Inferior parietal cortex (tissue), 1 donor: ENCODE data around the gene MMP27.
"Not testable (repeated sequence)": the region's sequence is repeated elsewhere in the genome, so short reads cannot be mapped to it uniquely, and the experiment has no call there.

Source experiments
- DNase-seq: peaks from one replicate; pipeline ENCODE4 v3.0.0-alpha.2; 2016; ENCODE audit errors: extremely low spot score

MMP27 gene

DNA sequence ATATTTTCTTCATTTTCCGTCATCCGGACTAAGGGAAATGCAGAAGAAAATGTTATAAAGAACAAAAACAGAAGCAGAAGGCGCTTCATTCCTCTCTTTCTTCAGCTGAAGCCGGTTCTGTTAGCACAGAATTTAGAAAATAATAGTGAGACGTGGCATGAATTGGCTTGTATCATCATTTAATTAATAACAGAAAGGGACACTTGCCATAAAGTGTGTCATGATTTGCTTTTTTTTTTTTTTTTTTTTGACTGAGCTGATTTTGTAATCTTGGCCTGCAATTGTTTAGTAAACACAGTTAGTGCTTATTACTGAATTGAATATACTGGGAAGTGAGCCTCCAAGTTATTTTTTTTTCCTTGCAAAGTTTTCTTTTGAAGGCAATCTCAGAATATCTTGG, at the start of gene MMP27:
TSS of gene MMP27 (minus strand) at position 144 of the 400 bp plus-strand sequence. CDS start at position 89, 55 bp downstream.
- no peak for DNase-seq

GRCh38 chr11:102753267-102753666, 47.7 kb upstream of the MMP27 start:
- no peak for DNase-seq

DNA sequence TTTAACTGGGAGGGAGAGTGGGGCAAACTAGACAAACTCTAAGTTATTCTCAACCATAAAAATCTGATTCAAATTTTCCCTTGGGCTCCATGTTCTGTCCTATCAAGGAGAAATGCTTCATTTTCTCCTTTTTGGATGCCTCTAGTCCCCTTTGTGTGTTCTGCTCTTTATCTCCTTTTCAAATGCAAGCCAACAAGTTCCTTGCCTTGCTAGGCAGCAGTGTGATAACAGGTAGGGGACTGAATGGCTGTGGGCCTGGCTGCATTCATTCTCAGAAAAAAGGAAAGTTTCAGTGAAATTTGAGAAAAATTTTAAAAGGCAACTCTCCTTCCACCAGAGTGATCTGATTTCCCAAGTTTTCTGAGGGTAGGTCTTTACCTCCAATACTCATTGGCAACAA, 46.1 kb upstream of the MMP27 start:
- DNase-seq = no peak

DNA sequence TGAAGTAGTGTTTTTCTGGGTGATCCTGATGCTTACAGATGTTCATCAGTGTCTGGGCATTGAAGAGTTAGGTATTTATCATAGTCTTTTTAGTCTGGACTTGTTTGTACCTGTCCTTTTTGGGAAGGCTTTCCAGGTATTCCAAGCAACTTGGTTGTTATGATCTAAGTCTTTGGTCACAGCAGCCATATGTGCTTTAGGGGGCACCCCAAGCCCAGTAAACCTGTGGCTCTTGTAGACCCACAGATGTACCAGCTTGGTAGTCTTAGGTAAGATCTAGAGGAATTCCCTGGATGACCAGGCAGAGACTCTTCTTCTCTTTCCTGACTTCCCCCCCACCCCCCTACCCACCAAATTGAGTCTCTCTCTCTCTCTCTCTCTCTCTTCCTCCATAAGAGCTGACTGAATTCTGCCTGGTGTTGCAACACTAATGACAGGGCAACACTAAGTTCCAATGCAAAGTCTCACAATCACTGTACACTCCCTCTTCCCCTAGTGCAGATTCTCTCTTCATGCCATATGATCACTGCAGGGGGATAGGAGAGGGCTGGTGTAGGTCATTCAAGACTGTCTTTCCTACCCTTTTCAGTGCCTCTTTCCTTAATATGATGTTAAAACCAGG, 43.6 kb upstream of the MMP27 start:
- DNase-seq = no peak

- DNase-seq = not testable (repeated sequence)
Observed at GRCh38 chr11:102746746-102747578, 41.4 kb upstream of the MMP27 start.

DNA sequence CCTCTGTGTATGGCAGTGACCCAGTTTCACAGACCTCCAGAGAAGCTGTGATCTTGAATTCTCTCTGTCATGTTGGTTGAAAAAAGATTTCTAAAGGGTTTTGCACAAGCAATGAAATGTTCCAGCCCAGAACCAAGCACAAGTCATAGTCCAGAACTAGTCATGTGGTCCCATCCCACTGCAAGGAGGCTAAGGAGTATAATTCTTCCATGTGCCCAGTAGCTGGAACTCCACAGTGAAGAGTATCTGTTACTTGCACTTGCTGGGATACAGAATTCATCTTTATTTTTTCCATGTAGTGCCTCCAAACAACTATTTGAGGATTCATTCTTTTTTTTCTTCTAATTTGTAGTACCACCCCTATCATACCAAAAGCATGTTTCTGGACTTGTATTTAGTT, 29.1 kb upstream of the MMP27 start:
- no peak for DNase-seq

GRCh38 chr11:102733232-102733875, 27.8 kb upstream of the MMP27 start:
- no peak for DNase-seq

DNA sequence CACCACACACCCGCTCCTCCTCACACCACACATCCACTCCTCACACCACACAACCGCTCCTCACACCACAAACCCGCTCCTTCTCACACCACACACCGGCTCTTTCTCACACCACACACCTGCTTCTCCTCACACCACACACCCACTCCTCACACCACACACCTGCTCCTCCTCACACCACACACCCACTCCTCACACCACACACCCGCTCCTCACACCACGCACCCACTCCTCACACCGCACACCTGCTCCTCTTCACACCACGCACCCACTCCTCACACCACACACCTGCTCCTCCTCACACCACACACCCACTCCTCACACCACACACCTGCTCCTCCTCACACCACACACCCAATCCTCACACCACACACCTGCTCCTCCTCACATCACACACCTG, 25.4 kb upstream of the MMP27 start:
- DNase-seq = not testable (repeated sequence)

GRCh38 chr11:102729849-102730815, 24.6 kb upstream of the MMP27 start:
- no peak for DNase-seq

- DNase-seq = no peak
Observed at GRCh38 chr11:102727890-102728289, 22.3 kb upstream of the MMP27 start.

DNA sequence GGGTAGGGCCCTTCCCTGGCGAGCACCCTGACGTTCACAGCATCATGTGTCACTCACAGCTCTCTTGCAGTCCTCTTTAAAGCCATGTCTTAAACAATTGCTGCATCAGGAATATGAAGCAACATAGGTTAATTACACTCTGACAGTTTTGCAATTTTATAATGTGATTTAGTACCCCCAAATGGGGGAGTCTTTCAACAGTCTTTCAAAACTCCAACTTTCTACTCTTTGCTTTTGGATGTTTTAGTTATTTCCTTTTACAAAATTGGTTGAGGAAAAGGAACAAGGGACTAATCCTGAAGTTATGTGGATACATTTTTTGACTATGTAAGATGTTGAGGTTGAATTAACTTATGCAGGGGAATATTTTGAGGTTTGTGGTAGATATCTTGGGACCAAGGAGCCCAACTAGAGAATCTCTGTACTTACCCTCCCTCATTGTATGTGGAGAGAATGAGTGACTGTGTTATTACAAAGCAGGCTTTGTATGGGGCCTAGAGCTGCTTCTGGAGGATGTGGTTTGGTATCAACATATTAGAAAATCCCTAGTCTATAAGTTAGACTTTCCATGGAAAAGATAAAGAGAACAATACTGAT, 19.4 kb upstream of the MMP27 start, which contains the start of gene MMP8:
TSS of gene MMP8 (minus strand) at position 51 of the 597 bp plus-strand sequence. CDS start 99 bp downstream, outside the sequence.
- DNase-seq = no peak

DNA sequence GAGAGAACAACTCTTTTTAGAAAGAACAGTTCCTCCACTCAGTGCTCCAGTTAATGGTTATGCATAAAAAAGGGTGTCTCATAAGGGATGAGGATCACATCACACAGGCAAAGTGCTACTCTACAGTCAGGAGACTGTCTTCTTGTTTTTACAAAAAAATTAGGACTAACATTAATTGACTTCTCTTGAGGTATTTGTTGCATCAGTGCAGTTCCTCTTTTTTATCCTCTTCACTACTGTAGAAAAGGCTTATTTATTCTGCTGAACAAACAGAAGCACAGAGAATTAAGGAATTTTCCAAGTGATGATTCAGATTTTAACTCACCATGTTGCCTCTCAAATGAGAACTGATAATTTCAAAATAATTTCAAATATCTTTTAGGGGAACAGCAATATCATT, 17.3 kb upstream of the MMP27 start:
- DNase-seq = no peak

DNA sequence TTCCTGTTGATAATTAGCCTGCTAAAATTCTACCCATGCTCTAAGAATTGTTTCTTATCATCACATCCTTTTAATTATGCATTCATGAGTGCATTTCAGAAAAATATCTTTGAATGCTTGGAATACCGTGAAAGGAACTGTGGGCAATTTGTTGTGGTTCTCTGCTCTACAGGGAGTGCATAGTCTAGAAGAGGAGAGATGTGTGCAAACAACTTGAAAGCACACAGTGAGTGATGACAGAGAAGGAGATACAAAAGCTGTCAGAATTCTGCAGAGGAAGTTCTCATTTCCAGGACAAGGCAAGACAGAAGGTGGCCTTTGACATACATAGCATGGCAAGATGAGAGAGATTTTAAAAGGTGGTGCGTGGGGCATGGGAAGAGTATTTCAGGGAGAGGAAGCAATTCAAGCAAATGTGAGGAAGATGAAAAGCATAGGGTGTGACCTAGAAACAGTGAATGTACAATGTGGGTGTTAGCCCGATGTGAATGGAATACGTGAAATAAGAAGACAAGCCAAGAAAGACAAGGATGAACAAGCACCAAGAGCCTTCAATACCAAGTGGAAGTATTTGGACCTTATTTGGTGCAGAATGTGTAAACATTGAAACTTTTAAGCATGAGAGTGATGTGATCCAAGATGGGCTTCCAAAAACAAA, 14.2 kb upstream of the MMP27 start:
- no peak for DNase-seq

DNA sequence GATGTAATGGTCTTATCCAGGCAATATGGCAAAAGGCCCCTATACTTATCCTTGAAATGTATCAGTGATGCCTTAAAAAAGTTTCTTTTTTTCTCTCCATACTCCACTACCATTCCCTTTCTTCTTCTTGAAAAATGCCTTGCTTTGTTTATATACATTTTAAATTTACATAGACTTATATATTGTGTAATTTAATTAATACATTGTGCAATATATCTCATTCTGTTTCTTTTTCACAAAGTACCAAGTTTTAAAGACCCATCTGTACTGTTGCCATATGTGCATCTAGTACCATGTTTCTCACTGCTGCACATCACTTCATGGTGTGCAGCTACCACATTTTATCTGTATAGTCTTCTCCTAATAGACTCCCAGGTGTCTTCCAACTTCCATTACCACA, 11.7 kb upstream of the MMP27 start:
- no peak for DNase-seq

GRCh38 chr11:102716527-102716926, 11.0 kb upstream of the MMP27 start:
- DNase-seq = no peak

DNA sequence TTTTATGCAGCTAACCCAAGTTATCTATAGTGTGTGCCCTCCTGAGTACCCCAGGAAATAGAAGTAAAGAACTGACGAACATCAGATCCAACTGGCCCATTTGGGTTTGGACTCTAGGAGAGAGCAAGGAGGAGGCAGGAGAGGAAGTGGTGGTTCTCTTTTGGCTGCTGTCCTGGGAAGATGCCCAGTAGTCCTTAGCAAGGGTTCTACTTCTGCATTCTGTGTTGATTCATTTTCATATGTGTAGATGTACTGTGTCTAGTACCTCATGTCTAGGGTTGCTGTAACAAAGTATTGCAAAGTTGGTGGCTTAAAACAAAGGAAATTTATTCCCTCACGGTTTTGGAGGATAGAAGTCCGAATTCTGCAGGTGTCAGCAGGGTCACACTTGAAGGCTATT, 6.6 kb upstream of the MMP27 start:
- no peak for DNase-seq

DNA sequence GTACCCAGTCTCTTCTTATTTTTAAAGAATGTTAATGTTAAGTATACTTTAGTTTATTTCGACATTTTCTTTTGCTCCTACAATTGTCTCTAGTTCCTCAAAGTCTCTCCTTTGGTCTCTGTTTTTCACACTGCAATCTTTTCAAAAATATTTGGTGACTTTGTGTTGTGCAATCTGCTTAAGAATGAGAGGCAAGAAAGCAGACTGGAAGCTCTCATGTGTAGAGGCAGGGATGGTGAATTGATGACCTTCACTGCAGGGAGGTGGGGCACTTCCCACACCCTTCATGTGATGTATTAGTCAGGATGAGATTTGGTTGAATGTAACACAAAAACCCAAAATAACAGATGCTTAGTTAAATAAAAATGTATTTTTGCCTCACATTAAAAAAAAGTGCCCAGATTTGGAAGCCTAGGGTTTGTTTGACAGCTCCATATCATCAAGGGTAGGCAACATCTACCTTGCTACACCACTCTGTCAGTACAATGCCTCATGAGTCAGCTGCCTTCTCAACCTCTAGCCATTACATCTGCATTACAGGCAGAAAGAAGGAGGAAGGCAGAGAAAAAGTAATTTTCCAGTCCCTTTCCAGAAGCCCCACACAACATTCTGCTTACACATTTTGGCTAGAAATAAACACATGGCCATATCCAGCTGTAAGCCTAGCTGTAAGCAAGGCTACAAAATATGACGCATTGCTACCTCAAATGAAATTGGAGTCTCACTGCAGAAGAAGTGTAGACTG, 3.8 kb upstream of the MMP27 start:
- no peak for DNase-seq

DNA sequence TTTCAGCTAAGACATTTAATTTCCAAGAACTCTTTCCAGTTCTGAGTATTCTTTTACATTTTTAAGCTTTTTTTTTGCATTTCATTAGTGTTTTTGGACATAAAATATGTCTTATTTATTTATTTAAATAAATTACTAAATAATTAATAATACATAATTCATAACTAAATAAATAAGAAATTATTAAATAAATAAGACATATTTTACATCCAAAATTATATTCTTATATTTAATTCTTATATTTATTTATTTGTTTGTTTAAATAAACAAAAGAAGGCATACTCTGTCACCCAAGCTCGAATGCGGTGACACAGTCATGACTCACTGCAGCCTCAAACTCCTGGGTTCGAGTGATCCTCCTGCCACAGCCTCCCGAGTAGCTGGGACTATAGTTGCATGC, 3.1 kb upstream of the MMP27 start:
- no peak for DNase-seq

DNA sequence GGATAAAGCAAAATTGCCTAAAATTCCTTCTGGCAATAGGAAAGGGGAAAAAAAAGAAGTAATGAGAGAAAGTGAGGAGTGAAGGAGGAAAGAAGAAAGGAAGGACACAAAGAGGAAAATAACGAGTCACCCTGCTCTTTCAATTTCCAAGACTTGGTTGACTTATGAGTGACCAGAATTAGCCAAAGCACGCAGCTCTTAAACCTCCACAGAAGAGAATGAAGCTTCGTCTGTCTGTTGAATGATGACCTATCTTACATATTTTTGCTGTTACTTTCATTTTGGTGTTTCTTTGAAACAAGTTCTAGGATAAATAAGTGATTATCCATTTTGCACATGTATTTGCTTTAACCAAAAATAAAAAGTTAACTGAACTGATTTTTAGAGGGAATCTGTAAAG, 728 bp downstream of the MMP27 start:
- no peak for DNase-seq
